Measurements from ENCODE around the gene FRMD8. TPM values are rescaled to one million over a fixed set of nuclear protein-coding genes. Genes with fewer than 3 reads are reported as not detected.

The FRMD8 gene
- total and polyA plus RNA-seq, 4 donors: 2.8 to 22.8 (median 15.0) TPM

GRCh38 chr11:65362320-65362931, 24.0 kb upstream of the FRMD8 start:
- no peak for DNase-seq (ENCODE audit: low spot score)
- Histone ChIP-seq H3K36me3 (ENCODE audit: control insufficient read depth in 4 of 4, insufficient read depth in 3 of 4, low read depth in 1 of 4, low read length in 3 of 4) (no peaks in the 10 kb centered on the region), H3K4me3 (ENCODE audit: low read depth in 1 of 3, low read length in 3 of 3) (no peak overlapping the region), H3K27ac (ENCODE audit: low read depth in 1 of 2, low read length in 2 of 2) (no peak overlapping the region), H3K9me3 (ENCODE audit: control insufficient read depth in 4 of 4, low read length in 3 of 4) (no peaks in the 10 kb centered on the region), H3K9ac (ENCODE audit: low read depth in 1 of 2, low read length in 2 of 2) (no peak overlapping the region), H3K4me1 (ENCODE audit: control insufficient read depth in 4 of 4, insufficient read depth in 4 of 4, low read length in 3 of 4) (peaks cover 3 to 18% (median 11%) of the 10 kb centered on the region in 4 donors), H3K27me3 (ENCODE audit: control insufficient read depth in 4 of 4, insufficient read depth in 4 of 4, low read length in 3 of 4) (no peaks in the 10 kb centered on the region)
- WGBS: 82% methylated on average over 10 of the region's 10 CpGs
- TF ChIP-seq RAD21 (IDR thresholded peaks at IDR 0.05) (no peak), SP1 (IDR thresholded peaks at IDR 0.05) (no peak), ZBTB33 (IDR thresholded peaks at IDR 0.05) (no peak), REST (IDR thresholded peaks at IDR 0.05) (no peak), HNF4A (conservative IDR thresholded peaks at IDR 0.05) (no peak), CTCF (IDR thresholded peaks at IDR 0.05; ENCODE audit: low read depth, low read length, missing input control) (no peak), HNF4G (IDR thresholded peaks at IDR 0.05) (no peak), FOXA1 (IDR thresholded peaks at IDR 0.05) (no peak), RXRA (IDR thresholded peaks at IDR 0.05) (no peak), FOXA2 (IDR thresholded peaks at IDR 0.05) (no peak), ATF3 (IDR thresholded peaks at IDR 0.05) (no peak), TAF1 (conservative IDR thresholded peaks at IDR 0.05) (no peak), MAX (IDR thresholded peaks at IDR 0.05) (no peak)

- no peaks in the 10 kb centered on the region for H3K36me3 ChIP-seq (ENCODE audit: control insufficient read depth in 4 of 4, insufficient read depth in 3 of 4, low read depth in 1 of 4, low read length in 3 of 4)
- 92% methylated on average over 6 of the region's 6 CpGs for WGBS
- H3K9ac ChIP-seq (ENCODE audit: low read depth in 1 of 2, low read length in 2 of 2): no peak overlapping the region
- H3K27ac ChIP-seq (ENCODE audit: low read depth in 1 of 2, low read length in 2 of 2): no peak overlapping the region
- no peaks in the 10 kb centered on the region for H3K27me3 ChIP-seq (ENCODE audit: control insufficient read depth in 4 of 4, insufficient read depth in 4 of 4, low read length in 3 of 4)
- no peak for DNase-seq (ENCODE audit: low spot score)
- no peaks in the 10 kb centered on the region for H3K9me3 ChIP-seq (ENCODE audit: control insufficient read depth in 4 of 4, low read length in 3 of 4)
- TF ChIP-seq FOXA2 (IDR thresholded peaks at IDR 0.05) (no peak), ZBTB33 (IDR thresholded peaks at IDR 0.05) (no peak), NR2F2 (IDR thresholded peaks at IDR 0.05) (no peak), FOXA1 (IDR thresholded peaks at IDR 0.05) (no peak), CTCF (IDR thresholded peaks at IDR 0.05; ENCODE audit: low read depth, low read length, missing input control) (no peak)
- H3K4me3 ChIP-seq (ENCODE audit: low read depth in 1 of 3, low read length in 3 of 3): no peak overlapping the region
- H3K4me1 ChIP-seq (ENCODE audit: control insufficient read depth in 4 of 4, insufficient read depth in 4 of 4, low read length in 3 of 4): peaks cover 3 to 13% (median 7%) of the 10 kb centered on the region in 4 donors
Observed at GRCh38 chr11:65362966-65363365, 23.5 kb upstream of the FRMD8 start.
